GM20000 (cell line): Measurements from ENCODE around the gene GXYLT2.

Experiments used
- DNase-seq: peaks from one replicate; pipeline ENCODE4 v3.0.0; 2012; ENCODE audit warnings: low spot score
- TF ChIP-seq, protein P1 (sequence below): IDR thresholded peaks from 2 replicates; pipeline ENCODE4 v1.5.1; 2012; ENCODE audit warnings: mild to moderate bottlenecking, control low read depth; ENCODE audit errors: extremely low read depth, missing control alignments

Gene GXYLT2

DNA sequence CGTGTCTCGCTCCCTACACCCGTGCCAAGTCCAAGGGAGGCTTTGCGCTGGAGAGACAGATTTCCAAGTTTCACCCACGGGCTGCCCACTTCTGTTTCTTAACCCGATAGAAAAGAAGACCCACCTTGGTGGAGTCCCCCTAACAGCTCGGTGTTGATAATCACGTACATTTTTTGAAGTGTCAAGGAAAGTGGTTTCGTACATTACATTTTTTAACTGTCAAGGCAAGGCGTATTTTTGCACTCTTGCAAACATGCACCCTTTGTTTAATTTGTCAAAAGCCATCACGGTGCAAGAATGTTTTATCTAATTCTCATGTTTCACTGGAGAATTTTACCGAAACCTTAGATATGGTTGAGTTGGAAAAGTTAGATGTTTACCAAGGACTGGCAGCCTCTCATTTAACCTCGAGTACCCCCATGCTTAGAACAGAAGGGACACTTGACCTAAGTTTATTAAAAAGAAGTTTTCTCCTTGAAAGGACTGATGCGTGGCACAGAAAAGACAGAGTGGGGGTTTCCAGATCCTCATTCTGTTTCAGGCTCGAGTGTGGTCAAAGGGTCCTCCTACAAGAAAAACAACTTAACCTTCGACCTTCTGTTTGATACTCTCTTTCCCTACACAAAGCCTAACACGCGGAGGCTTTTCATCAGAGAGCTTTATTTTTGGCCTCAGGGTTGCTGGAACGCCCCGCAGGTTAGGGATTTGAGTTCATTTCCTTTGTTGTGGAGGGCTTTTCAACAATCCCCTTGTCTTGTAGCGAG is 882 bp downstream of the GXYLT2 start:
- TF ChIP-seq, protein P1, sequence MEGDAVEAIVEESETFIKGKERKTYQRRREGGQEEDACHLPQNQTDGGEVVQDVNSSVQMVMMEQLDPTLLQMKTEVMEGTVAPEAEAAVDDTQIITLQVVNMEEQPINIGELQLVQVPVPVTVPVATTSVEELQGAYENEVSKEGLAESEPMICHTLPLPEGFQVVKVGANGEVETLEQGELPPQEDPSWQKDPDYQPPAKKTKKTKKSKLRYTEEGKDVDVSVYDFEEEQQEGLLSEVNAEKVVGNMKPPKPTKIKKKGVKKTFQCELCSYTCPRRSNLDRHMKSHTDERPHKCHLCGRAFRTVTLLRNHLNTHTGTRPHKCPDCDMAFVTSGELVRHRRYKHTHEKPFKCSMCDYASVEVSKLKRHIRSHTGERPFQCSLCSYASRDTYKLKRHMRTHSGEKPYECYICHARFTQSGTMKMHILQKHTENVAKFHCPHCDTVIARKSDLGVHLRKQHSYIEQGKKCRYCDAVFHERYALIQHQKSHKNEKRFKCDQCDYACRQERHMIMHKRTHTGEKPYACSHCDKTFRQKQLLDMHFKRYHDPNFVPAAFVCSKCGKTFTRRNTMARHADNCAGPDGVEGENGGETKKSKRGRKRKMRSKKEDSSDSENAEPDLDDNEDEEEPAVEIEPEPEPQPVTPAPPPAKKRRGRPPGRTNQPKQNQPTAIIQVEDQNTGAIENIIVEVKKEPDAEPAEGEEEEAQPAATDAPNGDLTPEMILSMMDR, result no peak
- DNase-seq, result no peak

DNA sequence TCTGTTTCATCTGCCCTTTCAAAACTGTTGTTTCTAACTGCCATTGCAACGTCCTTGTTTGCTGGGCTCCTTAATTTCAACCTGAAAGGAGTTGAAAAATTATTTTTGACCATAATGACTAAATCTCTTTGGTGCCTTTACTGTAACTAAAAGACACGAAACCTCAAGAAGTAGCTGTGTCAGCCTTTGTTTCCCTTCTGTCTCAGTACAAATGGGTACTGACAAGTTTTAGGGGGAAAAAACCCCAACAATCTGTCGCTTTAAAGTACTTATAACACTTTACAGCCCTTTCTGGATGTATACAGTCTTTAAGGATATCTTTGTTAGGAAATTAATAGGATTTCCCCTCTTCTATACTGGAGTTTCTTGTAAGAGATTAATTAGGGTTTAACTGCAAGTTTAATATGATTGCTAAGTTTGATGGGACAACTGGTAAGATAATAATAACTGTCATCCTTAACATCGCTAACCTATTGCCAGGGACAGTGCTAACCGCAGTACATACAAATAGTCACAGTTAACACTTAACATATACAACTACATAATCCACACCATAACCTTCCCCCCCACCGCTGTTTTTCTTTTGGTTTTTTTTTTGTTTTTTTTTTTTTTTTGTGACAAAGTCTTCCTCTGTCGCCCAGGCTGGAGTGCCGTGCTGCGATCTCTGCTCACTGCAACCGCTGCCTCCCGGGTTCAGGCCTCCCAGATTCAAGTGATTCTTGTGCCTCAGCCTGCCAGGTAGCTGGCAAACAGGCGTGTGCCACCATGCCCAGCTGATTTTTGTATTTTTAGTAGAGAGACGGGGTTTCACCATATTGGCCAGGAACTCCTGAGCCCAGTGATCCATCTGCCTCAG is 1.7 kb downstream of the GXYLT2 start:
- TF ChIP-seq, protein P1, result no peak
- DNase-seq, result no peak

DNA sequence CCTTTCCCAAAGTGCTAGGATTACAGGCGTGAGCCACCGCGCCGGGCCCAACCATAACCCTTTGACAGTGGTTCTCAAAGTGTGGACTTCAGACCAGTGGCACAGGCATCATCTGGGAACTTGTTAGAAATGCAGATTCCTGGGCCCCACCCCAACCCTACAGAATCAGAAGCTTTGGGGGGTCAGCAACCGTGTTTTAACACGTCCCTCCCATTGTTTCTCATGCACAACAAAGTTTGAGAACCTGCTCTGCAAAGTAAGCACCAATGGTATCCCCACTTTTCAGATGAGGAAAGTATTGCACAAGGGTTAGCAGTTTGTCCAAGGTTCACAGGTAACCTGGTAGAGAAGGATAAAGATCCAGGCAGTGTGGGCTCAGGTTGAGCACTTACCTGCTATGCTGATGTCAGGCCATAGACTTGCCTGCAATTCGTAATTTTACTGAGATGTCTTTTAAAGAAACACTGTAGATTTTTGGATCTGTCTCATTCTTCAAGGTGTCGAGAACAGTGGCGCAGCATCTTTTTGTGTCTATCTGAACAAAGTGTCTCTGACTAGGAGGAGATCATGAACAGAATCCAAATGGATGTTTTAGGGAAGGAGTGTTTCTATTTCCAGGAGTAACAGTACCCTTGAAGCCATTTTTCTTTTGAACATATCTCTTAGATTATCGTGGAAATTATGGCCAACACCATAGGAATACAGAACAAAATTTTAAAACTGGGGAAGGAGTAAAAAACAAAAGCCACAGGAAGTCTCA is 2.5 kb downstream of the GXYLT2 start:
- no peak for DNase-seq
- TF ChIP-seq, protein P1, result no peak

DNA sequence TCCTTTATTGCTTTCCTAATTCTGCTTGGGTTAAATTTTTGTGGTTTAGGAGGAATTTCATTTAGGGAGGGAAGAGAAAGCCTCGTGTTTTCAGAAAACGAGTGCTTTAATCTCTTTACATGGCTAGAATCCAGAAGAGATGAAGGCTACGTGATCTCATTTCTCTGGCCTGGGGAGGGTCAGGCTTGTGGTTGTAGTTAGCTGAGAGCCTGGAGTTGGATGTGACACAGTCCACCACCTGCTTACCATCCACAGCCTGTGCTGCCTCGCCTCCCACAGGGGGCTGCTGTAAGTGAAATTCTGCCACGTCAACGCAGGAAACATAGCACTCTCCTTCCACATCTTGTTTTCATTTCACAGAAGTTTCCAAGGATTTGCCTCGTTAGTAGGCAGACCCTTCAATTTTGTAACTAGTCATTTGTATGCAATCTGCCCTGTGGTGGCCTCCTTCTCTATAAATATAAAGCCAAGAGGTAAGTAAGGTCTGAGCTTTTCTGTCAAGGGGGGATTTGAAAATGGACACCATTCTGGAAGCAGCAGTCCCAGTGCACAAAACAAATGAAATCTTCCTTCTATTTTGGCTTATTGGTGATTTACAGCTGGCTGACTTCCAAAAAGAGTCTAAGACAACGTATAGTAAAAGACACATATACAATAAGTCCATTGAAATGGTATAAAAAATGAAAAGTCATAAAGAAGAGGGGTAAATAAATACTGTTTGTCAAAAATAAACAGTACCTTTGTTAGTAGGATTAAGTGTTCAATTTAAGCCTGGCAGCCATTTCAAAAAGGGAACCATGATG is 3.4 kb downstream of the GXYLT2 start:
- DNase-seq, result no peak
- TF ChIP-seq, protein P1, result no peak

DNA sequence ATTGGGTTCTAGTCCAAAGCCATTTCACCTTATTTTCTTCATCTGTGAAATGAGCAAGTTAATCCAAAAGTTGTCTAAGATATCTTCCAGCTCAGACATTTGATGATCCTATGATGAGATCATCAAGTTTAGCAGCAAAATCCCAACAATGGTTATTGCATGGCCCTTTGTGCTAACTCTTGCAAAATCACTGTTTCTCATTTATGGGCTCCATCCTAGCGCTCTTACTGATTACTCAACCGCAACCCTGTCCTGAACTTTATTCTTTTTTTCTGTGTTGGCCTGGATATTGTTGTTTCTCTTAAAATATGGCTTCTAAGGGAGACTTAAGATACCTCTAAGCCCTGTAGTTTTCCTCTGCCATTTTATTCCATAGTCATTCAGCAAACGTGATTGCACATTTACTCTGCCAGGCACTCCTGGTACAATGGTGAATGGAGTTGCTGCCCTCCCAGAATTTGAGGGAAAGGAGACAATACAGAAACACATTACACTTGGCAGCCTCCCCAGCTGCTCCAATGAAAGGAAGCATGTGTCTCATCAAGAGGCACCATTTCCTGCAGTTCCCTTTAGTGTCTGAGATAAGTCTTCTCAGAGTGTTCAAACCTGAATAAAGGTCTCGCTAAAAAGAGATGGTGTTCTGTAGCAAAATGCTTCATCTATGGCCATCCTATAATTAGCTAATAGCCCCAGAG is 4.4 kb downstream of the GXYLT2 start:
- TF ChIP-seq, protein P1, result no peak
- DNase-seq, result no peak

DNA sequence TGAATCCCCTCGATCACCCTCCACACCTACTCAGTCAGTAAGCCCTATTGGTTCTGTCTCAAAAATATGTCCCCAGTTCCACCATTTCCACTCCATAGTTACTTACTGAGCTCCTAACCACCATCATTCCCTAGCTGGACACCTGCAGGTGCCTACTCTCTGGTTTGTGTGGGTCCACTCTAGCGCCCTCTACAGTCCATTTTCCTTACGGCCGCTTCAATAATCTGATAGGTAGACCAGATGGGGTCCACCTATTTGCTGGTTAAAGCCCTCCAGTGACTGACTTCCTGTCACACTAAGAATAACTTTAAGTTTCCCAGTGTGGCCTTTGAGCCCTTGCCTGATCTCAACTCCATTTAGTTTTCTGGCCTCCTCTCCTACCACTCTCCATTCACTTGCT is 5.0 kb downstream of the GXYLT2 start:
- DNase-seq, result no peak
- TF ChIP-seq, protein P1, result no peak
